ENCODE measurements around the gene LILRA6.
"Not testable (repeated sequence)": the region's sequence is repeated elsewhere in the genome, so short reads cannot be mapped to it uniquely, and the experiment has no call there.

DNA sequence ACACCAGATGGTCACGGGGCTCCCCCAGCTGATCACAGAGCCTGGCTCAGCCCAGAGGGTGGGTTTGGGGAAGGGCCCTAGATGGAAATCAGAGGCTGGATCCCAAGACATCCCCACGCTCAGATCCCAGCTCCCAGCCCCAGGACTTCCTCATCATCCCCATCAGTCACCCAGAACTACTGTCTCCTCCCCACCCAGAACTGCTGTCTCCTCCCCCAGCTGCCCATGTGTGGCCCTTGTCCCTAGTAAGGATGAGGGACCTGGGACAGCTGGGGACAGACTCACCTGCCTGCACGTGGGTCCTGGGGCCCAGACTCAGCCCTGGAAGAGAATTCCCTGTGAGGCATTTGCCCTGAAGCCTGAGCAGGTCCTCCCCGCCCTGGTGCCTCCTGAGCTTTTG lies 356 bp downstream of the LILRA6 start:
- TF ChIP-seq, protein P1, sequence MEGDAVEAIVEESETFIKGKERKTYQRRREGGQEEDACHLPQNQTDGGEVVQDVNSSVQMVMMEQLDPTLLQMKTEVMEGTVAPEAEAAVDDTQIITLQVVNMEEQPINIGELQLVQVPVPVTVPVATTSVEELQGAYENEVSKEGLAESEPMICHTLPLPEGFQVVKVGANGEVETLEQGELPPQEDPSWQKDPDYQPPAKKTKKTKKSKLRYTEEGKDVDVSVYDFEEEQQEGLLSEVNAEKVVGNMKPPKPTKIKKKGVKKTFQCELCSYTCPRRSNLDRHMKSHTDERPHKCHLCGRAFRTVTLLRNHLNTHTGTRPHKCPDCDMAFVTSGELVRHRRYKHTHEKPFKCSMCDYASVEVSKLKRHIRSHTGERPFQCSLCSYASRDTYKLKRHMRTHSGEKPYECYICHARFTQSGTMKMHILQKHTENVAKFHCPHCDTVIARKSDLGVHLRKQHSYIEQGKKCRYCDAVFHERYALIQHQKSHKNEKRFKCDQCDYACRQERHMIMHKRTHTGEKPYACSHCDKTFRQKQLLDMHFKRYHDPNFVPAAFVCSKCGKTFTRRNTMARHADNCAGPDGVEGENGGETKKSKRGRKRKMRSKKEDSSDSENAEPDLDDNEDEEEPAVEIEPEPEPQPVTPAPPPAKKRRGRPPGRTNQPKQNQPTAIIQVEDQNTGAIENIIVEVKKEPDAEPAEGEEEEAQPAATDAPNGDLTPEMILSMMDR (IDR thresholded peaks at IDR 0.05) = not testable (repeated sequence)
- not testable (repeated sequence) for TF ChIP-seq POLR2A (IDR thresholded peaks at IDR 0.05)
